22Rv1 (cell line): Measurements from ENCODE around the gene SLC6A20.

Experiments used
- H3K27ac ChIP-seq: fragments of 450-650 bp; 2 replicates; pipeline ENCODE4 v1.5.1; 2017
- CTCF ChIP-seq: fragments of 450-650 bp; IDR thresholded peaks from 2 replicates; pipeline ENCODE4 v1.5.1; 2017; ENCODE audit warnings: mild to moderate bottlenecking
- ZFX ChIP-seq: fragments of 450-650 bp; IDR thresholded peaks from 2 replicates; pipeline ENCODE4 v1.6.1; 2017; ENCODE audit warnings: antibody characterized with exemption, borderline replicate concordance

The SLC6A20 gene

GRCh38 chr3:45775571-45776300 lies 20.6 kb downstream of the SLC6A20 start:
- no peak for TF ChIP-seq CTCF
- TF ChIP-seq ZFX: no peak
- H3K27ac ChIP-seq: no peak overlapping the region

- no peak for TF ChIP-seq ZFX
- TF ChIP-seq CTCF: no peak
- H3K27ac ChIP-seq: no peak overlapping the region
Observed at GRCh38 chr3:45774581-45775521, 21.5 kb downstream of the SLC6A20 start.

GRCh38 chr3:45773714-45774449 lies 22.5 kb downstream of the SLC6A20 start:
- no peak overlapping the region for H3K27ac ChIP-seq
- no peak for TF ChIP-seq ZFX
- no peak for TF ChIP-seq CTCF

GRCh38 chr3:45773072-45773471 lies 23.3 kb downstream of the SLC6A20 start:
- TF ChIP-seq ZFX: no peak
- no peak for TF ChIP-seq CTCF
- no peak overlapping the region for H3K27ac ChIP-seq

- TF ChIP-seq ZFX: no peak
- no peak for TF ChIP-seq CTCF
- H3K27ac ChIP-seq: no peak overlapping the region
Observed at GRCh38 chr3:45772341-45773035, 23.8 kb downstream of the SLC6A20 start.

- no peak for TF ChIP-seq CTCF
- no peak for TF ChIP-seq ZFX
- H3K27ac ChIP-seq: no peak overlapping the region
Observed at GRCh38 chr3:45771831-45772230, 24.5 kb downstream of the SLC6A20 start.
